GM21390 (cell line): ENCODE data around the gene TMEM135.
"Not testable (repeated sequence)": the region's sequence is repeated elsewhere in the genome, so short reads cannot be mapped to it uniquely, and the experiment has no call there.

Experiments
- ATAC-seq: cut with Tn5 transposase; IDR thresholded peaks from one replicate; pipeline ENCODE4 v1.9.1; 2021; ENCODE audit not compliant: unreplicated experiment

TMEM135 gene

DNA sequence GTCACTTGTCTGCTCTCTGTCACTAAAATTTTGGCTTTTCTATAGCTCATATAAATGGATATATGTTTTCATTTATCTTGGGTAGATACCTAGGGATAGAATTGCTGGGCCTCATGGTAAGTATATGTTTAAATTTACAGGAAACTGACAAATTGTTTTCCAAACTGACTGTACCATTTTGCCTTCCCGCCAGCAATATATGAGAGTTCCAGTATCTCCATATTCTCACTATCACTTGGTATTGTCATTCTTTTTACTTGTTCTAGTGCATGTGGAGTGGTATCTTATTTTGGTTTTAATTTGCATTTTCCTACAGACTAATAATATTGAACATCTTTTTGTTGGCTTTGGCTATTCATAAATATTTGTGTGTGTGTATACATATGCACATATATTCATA lies 101.7 kb downstream of the TMEM135 start:
- no peak for ATAC-seq

DNA sequence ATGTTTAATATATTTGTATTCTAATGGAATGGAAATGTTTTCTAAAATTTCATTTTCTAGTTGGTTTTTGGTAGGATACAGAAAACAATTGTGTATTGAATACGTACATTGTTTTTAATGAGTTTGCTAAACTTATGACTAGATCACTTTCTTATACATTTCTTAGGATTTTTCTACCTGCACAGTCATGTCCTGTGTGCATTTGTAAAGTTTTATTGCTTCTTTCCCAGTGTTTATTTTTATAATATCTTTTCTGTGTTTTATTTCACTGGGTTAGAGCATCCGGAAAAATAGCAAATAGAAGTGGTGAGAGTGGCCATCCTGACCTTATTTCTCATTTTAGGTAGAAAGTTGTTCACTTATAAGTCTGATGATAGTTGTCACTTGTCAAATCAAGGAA lies 103.6 kb downstream of the TMEM135 start:
- ATAC-seq, result no peak

DNA sequence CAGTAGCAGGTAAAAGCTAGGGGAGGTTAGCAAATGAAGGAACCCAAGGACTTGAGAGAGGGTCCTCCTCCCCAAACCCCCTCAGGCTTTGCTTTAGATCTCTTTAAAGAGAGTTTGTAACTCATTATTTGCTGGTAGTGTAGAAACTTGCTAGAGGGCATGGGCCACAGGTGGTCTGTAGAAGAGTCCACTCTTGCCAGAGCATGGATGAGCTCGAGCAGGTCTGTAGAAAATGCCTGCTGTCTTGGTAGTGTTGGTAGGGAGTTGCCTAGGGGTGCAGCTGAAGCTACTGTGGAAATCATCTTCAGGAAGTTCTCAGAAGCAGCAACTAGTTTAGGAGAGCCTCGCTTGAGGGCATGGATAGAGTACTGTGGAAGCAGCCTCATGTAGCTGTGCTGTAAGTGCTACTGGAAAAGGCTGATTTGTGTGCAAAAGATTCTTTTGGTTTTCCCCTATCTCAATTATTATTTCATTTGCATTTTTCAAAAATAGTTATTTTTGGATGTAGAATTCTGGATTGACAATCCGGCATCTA lies 104.3 kb downstream of the TMEM135 start:
- no peak for ATAC-seq

DNA sequence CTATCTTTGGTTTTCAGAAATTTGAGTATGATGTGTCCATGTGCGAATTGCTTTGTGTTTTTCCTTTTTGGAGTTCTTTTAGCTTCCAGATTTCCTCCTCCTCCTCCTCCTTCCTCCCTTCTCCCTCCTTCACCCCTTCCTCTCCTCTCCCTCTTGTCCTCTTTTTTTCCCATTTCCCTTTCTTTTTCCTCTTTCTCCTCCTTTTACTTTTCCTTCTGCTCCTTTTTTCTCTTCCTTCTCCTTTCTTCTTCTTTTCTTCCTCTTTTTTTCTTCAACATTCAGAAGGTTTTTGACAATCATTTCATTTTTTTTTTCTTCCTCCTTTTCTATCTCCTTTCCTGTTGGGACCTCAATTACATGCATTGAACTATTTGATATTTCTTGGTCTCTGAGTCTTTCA lies 104.9 kb downstream of the TMEM135 start:
- ATAC-seq, result no peak

DNA sequence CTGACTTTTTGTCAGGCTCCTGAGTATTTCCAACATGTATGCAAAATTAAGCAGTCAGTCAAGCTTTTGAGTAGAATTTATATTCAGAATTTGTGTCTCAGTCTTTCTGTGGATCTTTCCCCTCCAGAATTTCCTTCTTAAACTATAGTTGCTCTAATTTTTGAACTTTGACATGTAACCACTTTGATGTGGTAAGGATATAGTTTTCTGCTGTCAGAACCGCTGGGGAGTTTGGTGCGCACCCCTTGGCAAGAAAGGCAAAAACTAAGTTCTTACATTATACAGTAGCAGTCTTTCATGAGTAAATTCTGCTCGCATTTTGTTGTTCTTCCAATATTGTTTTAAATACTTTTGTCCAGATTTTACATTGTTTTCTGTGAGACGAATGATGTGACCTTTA lies 105.9 kb downstream of the TMEM135 start:
- no peak for ATAC-seq

DNA sequence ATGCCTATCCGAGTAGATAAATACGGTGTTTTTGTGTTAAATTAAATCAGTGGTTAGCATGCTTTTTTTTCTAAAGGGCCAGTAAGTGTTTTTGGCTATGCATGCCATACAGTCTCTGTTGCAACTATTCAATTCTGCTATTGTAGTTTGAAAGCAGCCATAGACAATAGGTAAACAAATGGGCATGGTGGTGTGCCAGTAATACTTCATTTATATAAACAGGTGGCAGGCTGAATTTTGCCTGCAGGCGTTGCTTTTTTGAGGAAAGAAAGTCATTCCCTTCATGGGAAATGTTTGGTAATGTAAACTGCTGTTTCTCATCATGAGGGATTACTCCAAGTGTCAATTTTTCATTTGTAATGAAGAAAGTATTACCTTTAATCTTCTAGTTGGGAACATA lies 106.5 kb downstream of the TMEM135 start:
- no peak for ATAC-seq

DNA sequence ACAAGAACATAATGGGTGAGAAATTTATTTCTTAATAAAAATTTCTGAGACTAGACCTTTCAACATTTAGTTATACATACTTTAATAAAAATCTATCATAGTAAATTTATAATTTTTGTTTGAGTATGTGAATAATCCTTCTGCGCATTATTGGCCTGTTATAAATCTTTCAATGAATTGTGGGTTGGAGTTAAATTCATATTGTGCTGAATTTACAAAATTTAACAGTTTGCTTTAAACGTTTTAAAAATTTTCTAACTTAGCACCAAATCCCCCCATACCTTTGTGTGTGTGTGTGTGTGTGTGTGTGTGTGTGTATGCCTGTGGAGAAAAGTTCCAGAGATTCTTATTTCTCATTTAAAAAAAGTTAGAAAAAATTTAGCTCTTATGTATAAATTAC lies 111.0 kb downstream of the TMEM135 start:
- no peak for ATAC-seq

DNA sequence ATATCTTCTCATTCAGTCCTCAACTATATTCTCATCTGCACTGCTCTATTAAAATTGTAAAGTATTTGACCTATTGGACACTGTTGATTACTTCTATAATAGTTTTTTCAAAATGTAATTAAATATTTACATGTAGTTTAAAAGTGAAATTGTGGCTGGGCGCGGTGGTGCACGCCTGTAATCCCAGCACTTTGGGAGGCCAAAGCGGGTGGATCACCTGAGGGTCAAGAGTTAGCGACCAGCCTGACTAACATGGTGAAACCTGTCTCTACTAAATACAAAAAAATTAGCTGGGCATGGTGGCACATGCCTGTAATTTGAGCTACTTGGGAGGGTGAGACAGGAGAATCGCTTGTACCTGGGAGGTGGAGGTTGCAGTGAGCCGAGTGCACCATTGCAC lies 112.0 kb downstream of the TMEM135 start:
- not testable (repeated sequence) for ATAC-seq

DNA sequence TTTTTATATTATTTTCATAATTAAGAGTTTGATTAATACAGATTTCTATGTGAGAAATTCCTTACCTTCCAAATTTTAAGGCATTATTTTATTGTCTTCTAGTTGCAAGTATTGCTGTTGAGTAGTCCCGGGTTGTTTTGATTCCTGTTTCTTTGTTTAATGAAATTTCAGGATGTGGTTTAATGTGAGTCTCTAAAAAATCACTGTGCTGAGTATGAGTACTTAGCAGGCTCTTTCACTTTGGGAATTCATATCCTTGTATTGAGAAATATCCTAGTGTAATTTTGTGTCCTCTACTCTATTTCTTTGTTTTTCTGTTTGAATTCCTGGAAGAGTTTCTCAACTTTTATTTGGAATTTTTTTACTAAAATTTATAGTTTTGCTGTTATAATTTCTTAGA lies 113.2 kb downstream of the TMEM135 start:
- ATAC-seq, result no peak

DNA sequence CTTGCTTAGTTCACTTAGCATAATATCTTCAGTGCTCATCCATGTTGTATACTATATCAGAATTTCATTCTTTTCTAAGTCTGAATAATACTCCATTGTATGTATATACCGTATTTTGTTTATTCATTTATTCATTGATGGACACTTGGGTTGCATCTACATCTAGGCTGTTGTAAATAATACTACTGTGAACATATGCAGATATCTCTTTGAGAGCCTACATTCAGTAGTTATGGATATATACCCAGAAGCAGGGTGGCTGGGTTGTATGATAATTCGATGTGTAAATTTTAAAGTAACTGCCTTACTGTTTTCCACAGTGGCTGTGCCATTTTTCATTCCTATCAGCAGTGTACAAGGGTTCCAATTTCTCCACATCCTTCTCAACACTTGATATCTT lies 116.5 kb downstream of the TMEM135 start:
- no peak for ATAC-seq

DNA sequence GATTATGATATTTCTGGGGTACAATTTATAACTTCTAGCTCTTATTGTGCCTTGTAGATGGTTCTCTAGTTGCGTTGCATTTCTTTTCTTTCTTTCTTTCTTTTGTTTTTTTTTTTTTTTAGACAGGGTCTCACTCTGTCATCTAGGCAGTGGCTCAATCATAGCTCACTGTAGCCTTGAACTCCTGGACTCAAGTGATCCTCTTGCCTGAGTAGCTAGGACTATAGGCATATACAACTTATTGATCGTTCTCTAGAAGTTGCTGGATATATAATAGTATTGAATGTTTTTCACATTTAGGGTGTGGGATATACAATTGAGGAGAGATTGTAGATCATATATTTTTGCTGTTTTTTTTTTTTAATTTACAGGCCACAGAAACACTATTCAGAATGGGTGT lies 119.2 kb downstream of the TMEM135 start:
- no peak for ATAC-seq

DNA sequence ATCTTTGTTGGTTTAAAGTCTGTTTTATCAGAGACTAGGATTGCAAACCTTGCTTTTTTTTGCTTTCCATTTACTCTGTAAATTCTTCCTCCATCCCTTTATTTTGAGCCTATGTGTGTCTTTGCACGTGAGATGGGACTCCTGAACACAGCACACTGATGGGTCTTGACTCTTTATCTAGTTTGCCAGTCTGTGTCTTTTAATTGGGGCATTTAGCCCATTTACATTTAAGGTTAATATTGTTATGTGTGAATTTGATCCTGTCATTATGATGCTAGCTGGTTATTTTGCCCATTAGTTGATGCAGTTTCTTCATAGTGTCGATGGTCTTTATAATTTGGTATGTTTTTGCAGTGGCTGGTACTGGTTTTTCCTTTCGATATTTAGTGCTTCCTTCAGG lies 131.3 kb downstream of the TMEM135 start:
- not testable (repeated sequence) for ATAC-seq

DNA sequence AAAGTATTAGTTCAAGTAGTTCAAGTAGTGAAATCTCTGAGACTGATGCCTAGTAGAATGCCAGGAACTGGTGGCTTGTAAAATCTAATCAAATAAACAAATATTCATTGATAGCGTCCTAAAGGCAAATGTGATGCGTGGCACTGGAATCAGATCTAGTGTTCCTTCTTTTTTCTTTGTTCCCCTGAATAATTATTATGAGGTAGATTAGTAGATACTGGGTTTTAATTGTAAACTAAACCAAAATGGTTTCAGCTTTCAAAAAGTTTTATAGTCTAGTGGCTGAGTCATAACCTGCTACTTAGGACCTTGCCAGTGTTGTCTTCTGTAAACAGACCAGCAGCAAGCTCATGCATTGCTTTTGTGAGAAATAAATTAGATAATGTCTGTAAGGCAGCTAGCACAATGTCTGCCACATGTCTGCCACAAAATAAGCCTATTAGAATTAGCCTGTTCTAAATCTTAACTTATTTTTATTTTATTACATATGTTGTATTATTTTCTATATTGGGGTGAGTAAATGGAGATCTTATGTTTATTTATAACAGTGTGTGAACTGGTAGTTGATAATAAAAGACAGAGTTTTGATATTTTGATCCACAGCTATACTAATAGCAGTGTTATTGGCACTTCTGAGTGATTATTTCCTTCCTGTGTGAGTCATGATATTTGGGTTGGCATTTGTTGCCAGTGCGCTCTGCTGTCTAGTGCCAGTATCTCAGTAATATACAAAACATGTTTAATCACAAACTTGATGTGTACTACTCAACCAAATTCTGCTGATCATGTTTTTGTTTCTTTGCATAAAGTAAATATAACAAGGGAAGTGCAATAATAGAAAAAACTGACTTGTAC lies 135.7 kb downstream of the TMEM135 start:
- no peak for ATAC-seq

DNA sequence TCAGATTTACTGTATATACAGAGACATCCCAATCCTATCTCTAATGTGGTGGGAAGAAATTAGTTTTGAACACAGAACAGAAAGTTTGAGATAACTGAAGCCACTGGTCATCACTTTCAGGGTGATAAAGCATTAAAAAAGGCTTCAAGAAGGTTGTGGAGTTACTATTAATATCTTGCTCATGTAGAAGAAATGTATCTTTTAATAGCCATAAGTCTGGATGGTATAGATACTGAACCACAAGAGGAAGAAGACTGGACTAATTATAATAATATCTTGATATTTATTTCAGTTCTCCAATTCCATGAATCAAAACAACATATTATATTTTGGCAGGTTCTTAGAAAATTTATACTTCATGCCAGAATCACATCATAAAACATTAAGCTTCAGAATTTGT lies 137.1 kb downstream of the TMEM135 start:
- no peak for ATAC-seq

DNA sequence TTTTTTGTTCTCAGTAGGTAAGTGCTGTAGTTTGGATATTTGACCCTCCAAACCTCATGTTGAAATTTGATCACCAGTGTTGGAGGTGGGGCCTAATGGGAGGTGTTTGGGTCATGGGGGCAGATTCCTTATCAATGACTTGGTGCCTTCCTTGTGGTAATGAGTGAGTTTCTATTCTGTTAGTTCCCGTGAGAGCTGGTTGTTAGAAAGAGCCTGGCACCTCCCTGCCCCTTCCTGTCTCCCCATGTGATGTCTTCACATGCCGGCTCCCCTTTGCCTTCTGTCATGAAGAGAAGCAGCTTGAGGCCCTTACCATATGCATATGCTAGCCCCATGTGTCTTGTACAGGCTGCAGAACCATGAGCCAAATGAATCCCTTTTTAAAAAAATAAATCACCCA lies 138.3 kb downstream of the TMEM135 start:
- no peak for ATAC-seq

DNA sequence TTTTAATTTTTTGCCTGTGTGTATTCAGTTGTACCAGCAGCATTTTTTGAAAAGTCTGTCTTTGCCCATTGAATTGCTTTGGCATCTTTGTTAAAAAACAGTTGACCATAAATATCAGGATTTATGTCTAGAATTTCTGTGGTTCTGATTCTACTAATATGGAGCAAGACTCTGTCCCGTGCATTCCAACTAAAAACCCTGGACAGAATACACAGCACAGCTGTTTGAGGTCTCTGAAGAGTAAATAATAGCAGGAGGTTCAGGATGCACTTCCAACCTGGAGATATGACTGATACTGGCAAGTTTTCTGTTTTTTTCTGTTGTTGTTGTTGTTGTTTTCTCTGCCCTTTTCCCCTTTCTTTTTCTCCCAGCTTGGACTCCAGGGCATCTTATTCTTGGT lies 141.9 kb downstream of the TMEM135 start:
- ATAC-seq, result no peak

DNA sequence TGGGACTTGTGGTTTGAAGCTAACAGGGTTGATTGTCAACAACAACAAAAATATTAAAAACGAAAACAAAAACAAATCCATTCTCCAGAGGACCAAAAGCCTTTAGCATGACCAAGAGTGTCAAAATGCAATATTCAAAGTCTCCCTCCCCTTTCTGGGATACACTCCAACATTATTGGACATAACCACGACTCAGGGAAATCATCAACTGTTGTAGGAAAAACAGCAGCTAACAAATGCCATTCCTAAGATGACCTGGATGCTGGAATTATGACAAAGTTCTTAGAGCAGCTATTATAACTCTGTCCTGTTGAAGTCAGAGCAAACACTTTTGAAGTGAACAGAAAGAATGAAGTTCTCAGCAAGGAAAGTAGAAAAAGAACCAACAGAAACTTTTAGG lies 143.0 kb downstream of the TMEM135 start:
- ATAC-seq, result no peak

DNA sequence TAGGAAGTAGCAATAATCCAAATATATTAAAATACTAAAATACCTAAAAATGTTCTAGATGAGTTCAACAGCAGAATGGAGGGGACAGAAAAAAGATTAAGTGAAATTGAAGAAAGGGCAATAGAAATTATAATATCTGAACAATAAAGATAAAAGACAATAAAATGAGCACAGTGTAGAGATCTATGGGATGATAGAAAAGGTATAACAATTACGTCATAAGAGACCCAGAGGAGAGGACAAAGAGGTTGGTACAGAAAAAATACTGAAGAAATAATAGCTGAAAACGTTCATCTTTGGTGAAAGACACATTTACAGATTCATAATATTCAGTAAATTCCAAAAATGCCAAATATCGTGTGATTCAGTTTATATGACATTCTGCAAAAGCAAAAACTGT lies 143.4 kb downstream of the TMEM135 start:
- ATAC-seq, result no peak

DNA sequence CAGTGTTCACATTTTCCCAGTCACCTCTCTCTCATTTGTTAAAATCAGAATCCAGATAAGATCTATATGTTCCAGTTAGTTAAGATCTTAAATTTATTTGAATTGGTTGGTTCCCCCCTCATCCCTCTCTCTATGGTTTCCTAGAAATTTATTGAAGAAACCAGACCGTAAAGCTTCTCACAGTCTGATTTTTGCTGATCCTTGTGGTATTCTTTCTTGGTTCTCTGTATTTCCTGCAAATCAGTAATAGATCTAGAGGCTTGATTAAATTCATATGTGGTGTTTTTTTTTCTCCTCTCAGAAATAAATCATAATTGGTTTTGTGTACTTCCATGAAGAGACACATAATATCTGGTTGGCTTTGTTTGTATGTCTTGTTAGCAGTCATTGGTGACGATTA lies 147.5 kb downstream of the TMEM135 start:
- no peak for ATAC-seq

DNA sequence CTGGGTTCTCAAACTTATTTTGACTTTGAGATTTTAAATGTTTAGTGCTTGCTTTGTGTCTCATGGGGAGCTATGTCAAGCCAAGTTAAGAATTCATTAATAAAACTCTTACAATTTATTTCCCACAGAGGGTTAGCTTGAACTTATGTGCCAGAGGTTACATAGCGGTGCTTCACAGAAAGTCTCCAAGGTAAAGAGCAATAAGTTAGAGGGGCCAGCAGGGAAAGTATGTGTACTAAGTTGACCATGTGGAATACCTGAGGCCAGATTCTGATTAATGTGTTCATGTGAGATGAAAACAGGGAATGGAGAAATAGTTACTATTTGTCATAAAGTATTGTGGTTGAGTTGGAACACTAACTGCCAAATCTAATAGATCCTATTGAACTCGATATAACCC lies 149.3 kb downstream of the TMEM135 start:
- no peak for ATAC-seq

DNA sequence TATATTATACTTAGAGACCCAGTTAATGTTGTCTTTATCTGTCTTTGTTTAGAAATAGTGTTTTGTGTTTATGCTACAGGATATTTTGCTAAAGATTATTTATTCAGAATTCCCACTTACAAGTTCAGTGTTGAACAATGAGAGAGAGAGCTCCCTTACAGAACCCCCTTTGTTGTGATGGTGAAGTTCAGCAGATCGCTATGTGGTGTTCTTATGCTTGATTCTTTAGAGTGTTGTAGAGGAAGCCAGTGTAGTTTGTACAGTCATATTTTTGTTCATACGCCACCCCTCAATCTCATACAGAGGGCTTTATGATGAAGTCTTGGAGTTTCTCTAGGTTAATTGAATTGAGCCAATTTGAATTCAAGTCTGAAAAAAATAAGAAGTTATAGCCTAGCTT lies 150.2 kb downstream of the TMEM135 start:
- no peak for ATAC-seq

DNA sequence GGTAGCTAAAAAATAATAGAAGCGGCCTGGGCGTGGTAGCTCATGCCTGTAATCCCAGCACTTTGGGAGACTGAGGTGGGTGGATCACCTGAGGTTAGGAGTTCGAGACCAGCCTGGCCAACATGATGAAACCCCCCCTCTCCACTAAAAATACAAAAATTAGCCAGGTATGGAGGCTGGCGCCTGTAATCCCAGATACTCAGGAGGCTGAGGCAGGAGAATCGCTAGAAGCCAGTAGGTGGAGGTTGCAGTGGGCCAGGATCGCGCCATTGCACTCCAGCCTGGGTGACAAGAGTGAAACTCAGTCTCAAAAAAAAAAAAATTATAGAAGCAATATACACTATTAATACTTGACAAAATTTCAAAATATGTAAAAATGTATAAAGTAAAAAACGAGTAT lies 150.7 kb downstream of the TMEM135 start:
- ATAC-seq, result not testable (repeated sequence)

DNA sequence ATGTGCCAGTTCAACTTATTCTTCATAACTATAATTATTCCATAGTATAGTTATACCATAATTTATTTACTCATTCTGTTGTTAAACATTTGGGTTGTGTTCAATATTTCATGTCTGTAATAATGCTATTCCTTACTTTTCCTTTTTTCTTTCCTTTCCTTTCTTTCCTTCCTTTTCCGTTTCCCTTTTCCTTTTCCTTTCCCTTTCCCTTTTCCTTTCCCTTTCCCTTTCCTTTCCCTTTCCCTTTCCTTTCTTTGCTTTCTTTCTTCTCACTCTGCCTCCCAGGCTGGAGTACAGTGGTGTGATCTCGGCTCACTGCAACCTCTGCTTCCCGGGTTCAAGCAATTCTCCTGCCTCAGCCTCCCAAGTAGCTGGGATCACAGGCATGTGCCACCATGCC lies 151.2 kb downstream of the TMEM135 start:
- not testable (repeated sequence) for ATAC-seq
